GM23338 (cell line): ENCODE measurements around the gene KCTD12. TPM values are rescaled to one million over a fixed set of nuclear protein-coding genes. Genes with fewer than 3 reads are reported as not detected.

ENCODE experiments used
- ATAC-seq: fragments of 200-7000 bp; cut with Tn5 transposase; 3 replicates; pipeline ENCODE4 v1.9.1; 2020
- DNase-seq: peaks from one replicate; pipeline ENCODE4 v3.0.0-alpha.2; 2015; ENCODE audit warnings: low spot score
- H2AFZ ChIP-seq: fragments of 200-600 bp; sonication (generic); 2 replicates; pipeline ENCODE4 v1.8.0; 2016; ENCODE audit warnings: antibody characterized with exemption, mild to moderate bottlenecking, moderate library complexity
- H3F3A ChIP-seq: fragments of 200-600 bp; sonication (generic); replicated peaks from 2 replicates; pipeline ENCODE4 v1.8.0; 2017; ENCODE audit warnings: antibody characterized with exemption, mixed run types, low read depth
- H3K27ac ChIP-seq: fragments of 200-600 bp; sonication (generic); 2 replicates; pipeline ENCODE4 v1.6.1; 2016; ENCODE audit warnings: low read depth
- H3K27me3 ChIP-seq: fragments of 200-600 bp; sonication (generic); 2 replicates; pipeline ENCODE4 v1.8.0; 2016; ENCODE audit warnings: mild to moderate bottlenecking, mixed run types, moderate library complexity; ENCODE audit not compliant: insufficient read depth
- H3K36me3 ChIP-seq: fragments of 200-600 bp; sonication (generic); 2 replicates; pipeline ENCODE4 v1.8.0; 2016; ENCODE audit warnings: mild to moderate bottlenecking; ENCODE audit not compliant: insufficient read depth
- H3K4me1 ChIP-seq: fragments of 200-600 bp; sonication (generic); 2 replicates; pipeline ENCODE4 v1.8.0; 2016; ENCODE audit warnings: mild to moderate bottlenecking, moderate library complexity; ENCODE audit not compliant: insufficient read depth
- H3K4me2 ChIP-seq: fragments of 200-600 bp; sonication (generic); 2 replicates; pipeline ENCODE4 v1.7.1; 2017; ENCODE audit warnings: mixed run types
- H3K4me3 ChIP-seq: fragments of 200-600 bp; sonication (generic); 2 replicates; pipeline ENCODE4 v1.6.1; 2016; ENCODE audit warnings: mixed run types
- H3K79me2 ChIP-seq: fragments of 200-600 bp; sonication (generic); replicated peaks from 2 replicates; pipeline ENCODE4 v1.8.0; 2017; ENCODE audit warnings: mild to moderate bottlenecking; ENCODE audit not compliant: insufficient read depth
- H3K9me2 ChIP-seq: fragments of 200-600 bp; sonication (generic); 2 replicates; pipeline ENCODE4 v1.8.0; 2017; ENCODE audit not compliant: insufficient read depth
- H4K20me1 ChIP-seq: fragments of 200-600 bp; sonication (generic); replicated peaks from 2 replicates; pipeline ENCODE4 v1.8.0; 2017; ENCODE audit warnings: mild to moderate bottlenecking; ENCODE audit not compliant: insufficient read depth
- H3K27ac Mint-ChIP-seq: 2 replicates; pipeline ENCODE4 v1.8.0; 2020; ENCODE audit warnings: inconsistent platforms, mild to moderate bottlenecking, moderate library complexity, mixed read lengths
- H3K27me3 Mint-ChIP-seq: 3 replicates; pipeline ENCODE4 v1.8.0; 2022; ENCODE audit warnings: low read depth, mild to moderate bottlenecking, moderate library complexity, mixed read lengths, inconsistent platforms; ENCODE audit not compliant: insufficient read depth, poor library complexity
- H3K36me3 Mint-ChIP-seq: 3 replicates; pipeline ENCODE4 v1.8.0; 2021; ENCODE audit warnings: low read depth, mild to moderate bottlenecking, inconsistent platforms, moderate library complexity, mixed read lengths
- H3K4me1 Mint-ChIP-seq: 3 replicates; pipeline ENCODE4 v1.8.0; 2020; ENCODE audit warnings: mild to moderate bottlenecking, inconsistent platforms, mixed read lengths
- H3K4me3 Mint-ChIP-seq: 3 replicates; pipeline ENCODE4 v1.8.0; 2021; ENCODE audit warnings: moderate library complexity, mild to moderate bottlenecking, inconsistent platforms, mixed read lengths
- H3K9me3 Mint-ChIP-seq: 3 replicates; pipeline ENCODE4 v1.8.0; 2020; ENCODE audit warnings: moderate library complexity, mild to moderate bottlenecking, inconsistent platforms, mixed read lengths
- CREB1 ChIP-seq: fragments of 250-450 bp; sonication (Bioruptor Pico); IDR thresholded peaks from 2 replicates; pipeline ENCODE4 v1.5.0; 2020; ENCODE audit warnings: low read depth, mild to moderate bottlenecking, moderate library complexity
- CTCF ChIP-seq, 2 experiments: fragments of 200-600 bp in 1 of 2; sonication (generic) in 1 of 2; conservative IDR thresholded peaks; 2 replicates each; pipeline versions ENCODE4 v1.5.1 to v1.6.1; 2016 to 2017; ENCODE audit warnings: antibody characterized with exemption in 2 of 2, low read depth in 2 of 2, mild to moderate bottlenecking in 2 of 2, moderate library complexity in 1 of 2
- ETS1 ChIP-seq: IDR thresholded peaks from 2 replicates; pipeline ENCODE4 v1.6.1; 2016; ENCODE audit warnings: antibody characterized with exemption
- EZH2 ChIP-seq: fragments of 200-600 bp; sonication (generic); IDR thresholded peaks from one replicate; pipeline ENCODE4 v1.8.0; 2017; ENCODE audit warnings: antibody characterized with exemption, mild to moderate bottlenecking, low read depth; ENCODE audit not compliant: unreplicated experiment
- EZH2phosphoT487 ChIP-seq: fragments of 200-600 bp; sonication (generic); IDR thresholded peaks from one replicate; pipeline ENCODE4 v1.8.1; 2018; ENCODE audit warnings: antibody characterized with exemption; ENCODE audit not compliant: unreplicated experiment
- POLR2AphosphoS5 ChIP-seq: IDR thresholded peaks from 2 replicates; pipeline ENCODE4 v1.6.1; 2016; ENCODE audit warnings: antibody characterized with exemption, low read depth
- STAT1 ChIP-seq: IDR thresholded peaks from one replicate; pipeline ENCODE4 v1.6.1; 2016; ENCODE audit warnings: antibody characterized with exemption; ENCODE audit not compliant: unreplicated experiment
- ZNF114 ChIP-seq: fragments of 250-450 bp; sonication (Bioruptor Pico); IDR thresholded peaks from 2 replicates; pipeline ENCODE4 v1.5.0; 2020; ENCODE audit warnings: mild to moderate bottlenecking, moderate library complexity
- ZNF462 ChIP-seq: fragments of 250-450 bp; sonication (Bioruptor Pico); IDR thresholded peaks from 2 replicates; pipeline ENCODE4 v1.5.0; 2020; ENCODE audit warnings: mild to moderate bottlenecking, moderate library complexity
- polyA plus RNA-seq: library from polyadenylated mRNA; unstranded; fragments of >200 nt; fragmentation: Nextera tagmentation; extraction: Ambion mirVana; gene quantifications from 2 replicates; pipeline ENCODE4 v1.2.1, GENCODE V29; 2016
- total RNA-seq: library from RNA; depleted of rRNA; stranded (reverse); fragments of >200 nt; shearing (Covaris generic); gene quantifications from 2 replicates; pipeline ENCODE4 v1.2.3, GENCODE V29; 2014

Gene KCTD12
- total and polyA plus RNA-seq, 2 experiments from 2014 or later, result 3.3 to 12.0 TPM

GRCh38 chr13:76833441-76833954 lies 52.7 kb downstream of the KCTD12 start:
- Histone ChIP-seq H3F3A (no peaks in the 10 kb centered on the region), H4K20me1 (no peaks in the 10 kb centered on the region), H3K27ac (no peak overlapping the region), H3K4me2 (no peak overlapping the region), H2AFZ (no peak overlapping the region), H3K27me3 (no peaks in the 10 kb centered on the region), H3K4me3 (no peak overlapping the region), H3K4me1 (no peaks in the 10 kb centered on the region), H3K36me3 (no peaks in the 10 kb centered on the region), H3K79me2 (no peaks in the 10 kb centered on the region), H3K9me2 (0 out of 2 replicates have a peak, but pooled peaks cover 4% of the 10 kb centered on the region)
- DNase-seq (no peak), ATAC-seq (no peak)
- H3K4me3 Mint-ChIP-seq, result no peak overlapping the region
- no peaks in the 10 kb centered on the region for H3K27me3 Mint-ChIP-seq
- H3K27ac Mint-ChIP-seq, result no peak overlapping the region
- TF ChIP-seq ETS1 (no peak), EZH2phosphoT487 (no peak), CREB1 (CRISPR knock-in tag) (no peak)
- H3K4me1 Mint-ChIP-seq, result peaks cover 5% of the 10 kb centered on the region; the same call in 1 of the 3 replicates
- no peaks in the 10 kb centered on the region; the same call in 2 of the 3 replicates for H3K9me3 Mint-ChIP-seq
- H3K36me3 Mint-ChIP-seq, result no peaks in the 10 kb centered on the region

GRCh38 chr13:76832258-76832988 lies 53.8 kb downstream of the KCTD12 start:
- Histone ChIP-seq H3K4me3 (no peak overlapping the region), H3K27me3 (no peaks in the 10 kb centered on the region), H3K4me2 (no peak overlapping the region), H3K27ac (no peak overlapping the region), H3K4me1 (no peaks in the 10 kb centered on the region), H3K36me3 (no peaks in the 10 kb centered on the region), H3K79me2 (no peaks in the 10 kb centered on the region), H2AFZ (no peak overlapping the region), H3F3A (no peaks in the 10 kb centered on the region), H3K9me2 (0 out of 2 replicates have a peak, but pooled peaks cover 4% of the 10 kb centered on the region), H4K20me1 (no peaks in the 10 kb centered on the region)
- no peak overlapping the region for H3K27ac Mint-ChIP-seq
- peaks cover 5% of the 10 kb centered on the region; the same call in 1 of the 3 replicates for H3K4me1 Mint-ChIP-seq
- no peak for DNase-seq
- no peak for ATAC-seq
- H3K4me3 Mint-ChIP-seq, result no peak overlapping the region
- no peaks in the 10 kb centered on the region for H3K36me3 Mint-ChIP-seq
- H3K27me3 Mint-ChIP-seq, result no peaks in the 10 kb centered on the region
- no peaks in the 10 kb centered on the region; the same call in 2 of the 3 replicates for H3K9me3 Mint-ChIP-seq
- no peak for TF ChIP-seq ZNF114 (CRISPR knock-in tag)
- TF ChIP-seq POLR2AphosphoS5, result no peak
- no peak for TF ChIP-seq EZH2
- TF ChIP-seq STAT1, result no peak
- no peak for TF ChIP-seq ZNF462
- TF ChIP-seq CTCF (conservative IDR thresholded peaks at IDR 0.05; ENCODE audit: low read depth in 2 of 2), result no peak
- no peak for TF ChIP-seq CREB1 (CRISPR knock-in tag)
